ENCODE results near the gene PRM1. TPM values are rescaled to one million over a fixed set of nuclear protein-coding genes. Genes with fewer than 3 reads are reported as not detected.

PRM1 gene
- total RNA-seq, 1 donor from 2014 or later: not detected

DNA sequence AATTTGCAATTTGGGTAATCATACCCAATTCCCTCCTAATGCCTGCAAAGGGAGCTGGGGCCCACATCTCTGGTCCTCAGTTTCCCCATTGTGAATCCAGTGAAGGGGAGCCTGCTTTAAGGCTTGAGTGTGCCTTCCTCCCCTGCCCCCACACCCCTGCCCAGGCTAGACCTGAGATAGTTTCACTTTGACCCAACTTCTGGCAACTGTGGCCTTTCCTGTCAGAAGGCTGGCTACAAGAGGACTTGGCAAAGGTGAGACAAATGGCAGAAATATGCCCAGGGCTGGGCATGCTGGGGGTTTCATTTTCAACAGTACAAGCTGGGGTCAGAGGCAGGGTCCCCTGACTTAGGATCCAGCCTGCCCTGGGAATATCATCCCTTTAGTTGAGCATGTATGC is 35.1 kb downstream of the PRM1 start:
- H3K36me3 ChIP-seq (ENCODE audit: insufficient read depth, low read length): no peaks in the 10 kb centered on the region
- H3K9me3 Mint-ChIP-seq (ENCODE audit: unreplicated experiment): no peaks in the 10 kb centered on the region
- H3K4me2 ChIP-seq (ENCODE audit: low read length): no peak overlapping the region
- H3K4me1 ChIP-seq (ENCODE audit: insufficient read depth, low read length): no peaks in the 10 kb centered on the region
- no peaks in the 10 kb centered on the region for H3K36me3 Mint-ChIP-seq (ENCODE audit: low read depth, unreplicated experiment)
- H3K27ac ChIP-seq (ENCODE audit: low read depth, low read length): no peak overlapping the region
- no peak overlapping the region for H3K27ac Mint-ChIP-seq (ENCODE audit: unreplicated experiment)
- no peak overlapping the region for H3K4me3 ChIP-seq (ENCODE audit: insufficient read depth, low read depth, low read length)
- peaks cover 5% of the 10 kb centered on the region for H3K27me3 ChIP-seq (ENCODE audit: insufficient read depth, low read length)
- FAIRE-seq (no peak), DNase-seq (ENCODE audit: low read depth) (no peak)
- H4K20me1 ChIP-seq (ENCODE audit: insufficient read depth, low read length): peaks cover 6% of the 10 kb centered on the region
- no peak overlapping the region for H3K4me3 Mint-ChIP-seq (ENCODE audit: unreplicated experiment)
- H3K4me1 Mint-ChIP-seq (ENCODE audit: low read depth, unreplicated experiment): no peaks in the 10 kb centered on the region
- no peaks in the 10 kb centered on the region for H3K79me2 ChIP-seq (ENCODE audit: insufficient read depth, low read length)
- no peak overlapping the region for H3K9ac ChIP-seq (ENCODE audit: low read length)
- TF ChIP-seq EZH2 (IDR thresholded peaks at IDR 0.05; ENCODE audit: insufficient read depth, low read length): no peak
- TF ChIP-seq, protein P1, sequence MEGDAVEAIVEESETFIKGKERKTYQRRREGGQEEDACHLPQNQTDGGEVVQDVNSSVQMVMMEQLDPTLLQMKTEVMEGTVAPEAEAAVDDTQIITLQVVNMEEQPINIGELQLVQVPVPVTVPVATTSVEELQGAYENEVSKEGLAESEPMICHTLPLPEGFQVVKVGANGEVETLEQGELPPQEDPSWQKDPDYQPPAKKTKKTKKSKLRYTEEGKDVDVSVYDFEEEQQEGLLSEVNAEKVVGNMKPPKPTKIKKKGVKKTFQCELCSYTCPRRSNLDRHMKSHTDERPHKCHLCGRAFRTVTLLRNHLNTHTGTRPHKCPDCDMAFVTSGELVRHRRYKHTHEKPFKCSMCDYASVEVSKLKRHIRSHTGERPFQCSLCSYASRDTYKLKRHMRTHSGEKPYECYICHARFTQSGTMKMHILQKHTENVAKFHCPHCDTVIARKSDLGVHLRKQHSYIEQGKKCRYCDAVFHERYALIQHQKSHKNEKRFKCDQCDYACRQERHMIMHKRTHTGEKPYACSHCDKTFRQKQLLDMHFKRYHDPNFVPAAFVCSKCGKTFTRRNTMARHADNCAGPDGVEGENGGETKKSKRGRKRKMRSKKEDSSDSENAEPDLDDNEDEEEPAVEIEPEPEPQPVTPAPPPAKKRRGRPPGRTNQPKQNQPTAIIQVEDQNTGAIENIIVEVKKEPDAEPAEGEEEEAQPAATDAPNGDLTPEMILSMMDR (IDR thresholded peaks at IDR 0.05; ENCODE audit: insufficient read depth, low read depth, low read length): no peak
- H3K27me3 Mint-ChIP-seq (ENCODE audit: low read depth, unreplicated experiment): peaks cover 2% of the 10 kb centered on the region
- no peak overlapping the region for H2AFZ ChIP-seq (ENCODE audit: low read depth, low read length)
- no peaks in the 10 kb centered on the region for H3K9me3 ChIP-seq (ENCODE audit: insufficient read depth, low read depth, low read length)

DNA sequence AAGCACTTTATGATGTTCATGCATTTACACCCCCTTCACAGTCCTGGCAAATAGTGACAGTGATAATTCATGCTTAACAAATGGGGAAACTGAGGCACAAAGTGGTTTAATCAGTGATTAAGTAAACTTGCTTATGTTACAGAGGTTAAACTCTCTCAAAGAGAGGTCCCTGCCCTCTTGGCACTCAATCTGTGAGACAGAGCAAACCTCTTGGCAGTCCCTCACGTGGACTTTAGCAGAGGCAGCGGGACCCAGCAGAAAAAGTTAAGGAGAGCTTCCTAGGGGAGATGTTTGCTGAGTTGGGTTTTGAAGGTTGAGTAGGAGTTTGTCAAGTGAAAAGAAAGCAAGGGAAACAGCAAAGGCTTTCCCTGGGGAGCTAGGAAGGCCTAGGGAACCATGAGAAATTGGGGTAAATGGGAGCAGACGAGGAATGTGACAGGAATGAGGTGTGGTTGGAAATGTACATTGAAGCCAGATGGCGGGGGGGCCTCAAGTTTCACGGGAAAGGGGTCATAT is 35.9 kb downstream of the PRM1 start:
- Histone ChIP-seq H3K36me3 (ENCODE audit: insufficient read depth, low read length) (no peaks in the 10 kb centered on the region), H2AFZ (ENCODE audit: low read depth, low read length) (no peak overlapping the region), H3K9me3 (ENCODE audit: insufficient read depth, low read depth, low read length) (no peaks in the 10 kb centered on the region), H3K4me1 (ENCODE audit: insufficient read depth, low read length) (no peaks in the 10 kb centered on the region), H3K4me2 (ENCODE audit: low read length) (no peak overlapping the region), H3K9ac (ENCODE audit: low read length) (no peak overlapping the region), H3K27ac (ENCODE audit: low read depth, low read length) (no peak overlapping the region), H4K20me1 (ENCODE audit: insufficient read depth, low read length) (peaks cover under 1% of the 10 kb centered on the region), H3K27me3 (ENCODE audit: insufficient read depth, low read length) (peaks cover 5% of the 10 kb centered on the region), H3K4me3 (ENCODE audit: insufficient read depth, low read depth, low read length) (no peak overlapping the region), H3K79me2 (ENCODE audit: insufficient read depth, low read length) (no peaks in the 10 kb centered on the region)
- Mint-ChIP-seq H3K27ac (ENCODE audit: unreplicated experiment) (peak overlapping the region; percentile 11), H3K4me1 (ENCODE audit: low read depth, unreplicated experiment) (no peaks in the 10 kb centered on the region), H3K4me3 (ENCODE audit: unreplicated experiment) (no peak overlapping the region), H3K36me3 (ENCODE audit: low read depth, unreplicated experiment) (no peaks in the 10 kb centered on the region), H3K27me3 (ENCODE audit: low read depth, unreplicated experiment) (peaks cover 2% of the 10 kb centered on the region), H3K9me3 (ENCODE audit: unreplicated experiment) (no peaks in the 10 kb centered on the region)
- no peak for FAIRE-seq
- TF ChIP-seq EZH2 (IDR thresholded peaks at IDR 0.05; ENCODE audit: insufficient read depth, low read length): no peak
- TF ChIP-seq, protein P1 (IDR thresholded peaks at IDR 0.05; ENCODE audit: insufficient read depth, low read depth, low read length): no peak
- no peak for DNase-seq (ENCODE audit: low read depth)

DNA sequence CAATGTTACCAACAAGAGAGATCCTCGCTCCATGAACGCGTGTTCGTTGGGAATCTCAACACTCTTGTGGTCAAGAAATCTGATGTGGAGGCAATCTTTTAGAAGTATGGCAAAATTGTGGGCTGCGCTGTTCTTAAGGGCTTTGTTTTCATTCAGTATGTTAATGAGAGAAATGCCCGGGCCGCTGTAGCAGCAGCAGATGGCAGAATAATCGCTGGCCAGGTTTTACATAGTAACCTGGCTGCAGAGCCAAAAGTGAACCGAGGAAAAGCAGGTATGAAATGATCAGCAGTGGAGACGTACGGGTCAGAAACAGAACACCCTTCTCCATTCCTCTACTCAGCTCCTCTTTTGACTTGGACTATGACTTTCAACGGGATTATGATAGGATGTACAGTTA is 38.5 kb downstream of the PRM1 start:
- DNase-seq (ENCODE audit: low read depth) (no peak), FAIRE-seq (no peak)
- no peak overlapping the region for H3K4me2 ChIP-seq (ENCODE audit: low read length)
- H3K36me3 ChIP-seq (ENCODE audit: insufficient read depth, low read length): no peaks in the 10 kb centered on the region
- H3K27ac Mint-ChIP-seq (ENCODE audit: unreplicated experiment): no peak overlapping the region
- no peaks in the 10 kb centered on the region for H4K20me1 ChIP-seq (ENCODE audit: insufficient read depth, low read length)
- H3K9me3 Mint-ChIP-seq (ENCODE audit: unreplicated experiment): no peaks in the 10 kb centered on the region
- no peak overlapping the region for H3K9ac ChIP-seq (ENCODE audit: low read length)
- H3K4me1 Mint-ChIP-seq (ENCODE audit: low read depth, unreplicated experiment): no peaks in the 10 kb centered on the region
- H3K27ac ChIP-seq (ENCODE audit: low read depth, low read length): no peak overlapping the region
- no peaks in the 10 kb centered on the region for H3K4me1 ChIP-seq (ENCODE audit: insufficient read depth, low read length)
- H3K27me3 ChIP-seq (ENCODE audit: insufficient read depth, low read length): peaks cover 5% of the 10 kb centered on the region
- peaks cover 2% of the 10 kb centered on the region for H3K27me3 Mint-ChIP-seq (ENCODE audit: low read depth, unreplicated experiment)
- H3K9me3 ChIP-seq (ENCODE audit: insufficient read depth, low read depth, low read length): no peaks in the 10 kb centered on the region
- H3K4me3 ChIP-seq (ENCODE audit: insufficient read depth, low read depth, low read length): no peak overlapping the region
- TF ChIP-seq EZH2 (IDR thresholded peaks at IDR 0.05; ENCODE audit: insufficient read depth, low read length): no peak
- TF ChIP-seq, protein P1 (IDR thresholded peaks at IDR 0.05; ENCODE audit: insufficient read depth, low read depth, low read length): no peak
- H3K79me2 ChIP-seq (ENCODE audit: insufficient read depth, low read length): no peaks in the 10 kb centered on the region
- no peak overlapping the region for H2AFZ ChIP-seq (ENCODE audit: low read depth, low read length)
- no peak overlapping the region for H3K4me3 Mint-ChIP-seq (ENCODE audit: unreplicated experiment)
- no peaks in the 10 kb centered on the region for H3K36me3 Mint-ChIP-seq (ENCODE audit: low read depth, unreplicated experiment)

Measured in astrocyte (in vitro differentiated cells and primary cell).